Ishikawa (cell line): ENCODE measurements around the gene DSP.

Source experiments
- CEBPB ChIP-seq: IDR thresholded peaks from 2 replicates; pipeline ENCODE4 v1.6.1; 2012
- CREB1 ChIP-seq: IDR thresholded peaks from 2 replicates; pipeline ENCODE4 v1.6.1; 2012; ENCODE audit warnings: low read depth
- EGR1 ChIP-seq: IDR thresholded peaks from 2 replicates; pipeline ENCODE4 v1.6.1; 2012
- EP300 ChIP-seq: IDR thresholded peaks from 2 replicates; pipeline ENCODE4 v1.6.1; 2012; ENCODE audit warnings: borderline replicate concordance
- FOXM1 ChIP-seq: IDR thresholded peaks from 2 replicates; pipeline ENCODE4 v1.6.1; 2012; ENCODE audit warnings: low read depth, borderline replicate concordance
- NFIC ChIP-seq: IDR thresholded peaks from 2 replicates; pipeline ENCODE4 v1.6.1; 2012
- RAD21 ChIP-seq: IDR thresholded peaks from 2 replicates; pipeline ENCODE4 v1.6.1; 2012; ENCODE audit warnings: low read depth
- TAF1 ChIP-seq: IDR thresholded peaks from 2 replicates; pipeline ENCODE4 v1.6.1; 2012; ENCODE audit warnings: low read depth, mild to moderate bottlenecking
- TCF12 ChIP-seq: IDR thresholded peaks from 2 replicates; pipeline ENCODE4 v1.6.1; 2012; ENCODE audit warnings: low read depth
- TEAD4 ChIP-seq: IDR thresholded peaks from 2 replicates; pipeline ENCODE4 v1.6.1; 2012
- YY1 ChIP-seq: IDR thresholded peaks from 2 replicates; pipeline ENCODE4 v1.6.1; 2012; ENCODE audit warnings: low read depth
- ZBTB7A ChIP-seq: IDR thresholded peaks from 2 replicates; pipeline ENCODE4 v1.6.1; 2012; ENCODE audit warnings: low read depth
- TF ChIP-seq, protein P1 (sequence below): IDR thresholded peaks from 2 replicates; pipeline ENCODE4 v1.6.1; 2012
- TF ChIP-seq, protein P2 (sequence below): IDR thresholded peaks from 2 replicates; pipeline ENCODE4 v1.6.1; 2012
- TF ChIP-seq, protein P3 (sequence below): IDR thresholded peaks from 2 replicates; pipeline ENCODE4 v1.6.1; 2012; ENCODE audit warnings: low read depth, mild to moderate bottlenecking

The DSP gene

DNA sequence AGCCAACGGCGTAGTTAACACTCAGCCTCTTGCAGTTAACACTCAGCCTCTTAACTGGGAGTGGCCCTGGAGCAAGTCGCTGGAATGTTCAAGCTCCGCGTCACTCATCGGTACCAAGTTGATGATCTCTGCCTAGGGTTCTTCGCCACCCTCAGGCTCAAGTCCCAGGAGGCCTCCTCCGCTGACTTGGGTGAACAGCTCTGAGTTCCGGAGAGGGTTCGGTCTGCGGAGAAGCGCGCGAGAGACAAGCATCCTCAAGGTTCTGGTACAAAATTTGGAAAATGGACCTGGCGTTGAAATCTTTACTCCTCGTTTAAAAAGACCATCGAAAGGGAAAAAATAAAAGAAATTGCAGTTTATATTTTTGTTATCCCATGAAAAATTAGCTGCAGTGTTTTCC, 876 bp upstream of the DSP start:
- TF ChIP-seq, protein P1, sequence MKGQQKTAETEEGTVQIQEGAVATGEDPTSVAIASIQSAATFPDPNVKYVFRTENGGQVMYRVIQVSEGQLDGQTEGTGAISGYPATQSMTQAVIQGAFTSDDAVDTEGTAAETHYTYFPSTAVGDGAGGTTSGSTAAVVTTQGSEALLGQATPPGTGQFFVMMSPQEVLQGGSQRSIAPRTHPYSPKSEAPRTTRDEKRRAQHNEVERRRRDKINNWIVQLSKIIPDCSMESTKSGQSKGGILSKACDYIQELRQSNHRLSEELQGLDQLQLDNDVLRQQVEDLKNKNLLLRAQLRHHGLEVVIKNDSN = no peak
- no peak for TF ChIP-seq ZBTB7A
- no peak for TF ChIP-seq TCF12
- TF ChIP-seq RAD21 = no peak
- no peak for TF ChIP-seq CREB1
- no peak for TF ChIP-seq FOXM1
- no peak for TF ChIP-seq TEAD4
- no peak for TF ChIP-seq EP300
- TF ChIP-seq CEBPB = no peak
- TF ChIP-seq YY1 = no peak
- TF ChIP-seq, protein P2, sequence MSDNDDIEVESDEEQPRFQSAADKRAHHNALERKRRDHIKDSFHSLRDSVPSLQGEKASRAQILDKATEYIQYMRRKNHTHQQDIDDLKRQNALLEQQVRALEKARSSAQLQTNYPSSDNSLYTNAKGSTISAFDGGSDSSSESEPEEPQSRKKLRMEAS = no peak
- TF ChIP-seq NFIC = no peak
- TF ChIP-seq, protein P3, sequence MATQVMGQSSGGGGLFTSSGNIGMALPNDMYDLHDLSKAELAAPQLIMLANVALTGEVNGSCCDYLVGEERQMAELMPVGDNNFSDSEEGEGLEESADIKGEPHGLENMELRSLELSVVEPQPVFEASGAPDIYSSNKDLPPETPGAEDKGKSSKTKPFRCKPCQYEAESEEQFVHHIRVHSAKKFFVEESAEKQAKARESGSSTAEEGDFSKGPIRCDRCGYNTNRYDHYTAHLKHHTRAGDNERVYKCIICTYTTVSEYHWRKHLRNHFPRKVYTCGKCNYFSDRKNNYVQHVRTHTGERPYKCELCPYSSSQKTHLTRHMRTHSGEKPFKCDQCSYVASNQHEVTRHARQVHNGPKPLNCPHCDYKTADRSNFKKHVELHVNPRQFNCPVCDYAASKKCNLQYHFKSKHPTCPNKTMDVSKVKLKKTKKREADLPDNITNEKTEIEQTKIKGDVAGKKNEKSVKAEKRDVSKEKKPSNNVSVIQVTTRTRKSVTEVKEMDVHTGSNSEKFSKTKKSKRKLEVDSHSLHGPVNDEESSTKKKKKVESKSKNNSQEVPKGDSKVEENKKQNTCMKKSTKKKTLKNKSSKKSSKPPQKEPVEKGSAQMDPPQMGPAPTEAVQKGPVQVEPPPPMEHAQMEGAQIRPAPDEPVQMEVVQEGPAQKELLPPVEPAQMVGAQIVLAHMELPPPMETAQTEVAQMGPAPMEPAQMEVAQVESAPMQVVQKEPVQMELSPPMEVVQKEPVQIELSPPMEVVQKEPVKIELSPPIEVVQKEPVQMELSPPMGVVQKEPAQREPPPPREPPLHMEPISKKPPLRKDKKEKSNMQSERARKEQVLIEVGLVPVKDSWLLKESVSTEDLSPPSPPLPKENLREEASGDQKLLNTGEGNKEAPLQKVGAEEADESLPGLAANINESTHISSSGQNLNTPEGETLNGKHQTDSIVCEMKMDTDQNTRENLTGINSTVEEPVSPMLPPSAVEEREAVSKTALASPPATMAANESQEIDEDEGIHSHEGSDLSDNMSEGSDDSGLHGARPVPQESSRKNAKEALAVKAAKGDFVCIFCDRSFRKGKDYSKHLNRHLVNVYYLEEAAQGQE = no peak
- no peak for TF ChIP-seq EGR1
- TF ChIP-seq TAF1 = no peak

DNA sequence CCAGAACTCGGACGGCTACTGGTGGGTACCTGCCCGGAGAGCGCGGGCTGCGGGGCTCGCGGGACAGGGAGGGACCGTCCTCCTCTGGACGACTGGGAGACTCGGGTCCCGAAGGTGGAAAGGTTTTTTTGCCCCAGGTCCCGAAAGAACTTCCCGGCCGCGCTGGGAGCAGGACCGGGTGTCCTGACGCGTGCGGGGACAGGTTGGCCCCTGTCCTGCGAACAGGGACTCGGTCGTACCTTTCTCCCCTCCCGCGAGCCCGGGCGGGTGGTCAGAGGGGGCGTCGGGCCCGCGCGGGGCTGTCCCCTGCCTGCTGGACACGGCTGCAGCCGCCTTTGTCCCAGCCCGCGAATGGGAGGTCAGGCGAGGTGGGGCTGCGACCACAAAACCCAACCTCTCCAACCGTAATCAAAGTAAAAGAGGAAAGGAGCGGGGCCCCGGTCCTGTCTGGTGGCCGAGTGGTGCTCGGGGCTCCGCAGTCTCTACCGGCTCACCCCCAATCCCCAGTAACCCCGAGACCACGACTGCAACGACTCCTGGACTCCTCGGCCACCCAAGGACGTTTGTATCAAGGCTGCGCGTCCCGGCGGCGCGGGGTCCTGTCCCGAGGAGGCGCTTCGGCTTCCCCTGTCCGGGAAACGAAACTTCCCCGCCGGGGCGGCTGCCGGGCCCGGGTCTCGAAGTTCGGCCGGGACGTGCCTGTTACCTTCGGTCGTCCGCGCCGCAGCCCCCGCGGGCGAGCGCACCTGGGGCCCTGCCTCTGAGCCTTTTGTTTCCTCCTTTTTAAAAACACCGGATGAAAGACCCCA, 798 bp downstream of the DSP start:
- TF ChIP-seq, protein P2 = 0 out of 2 replicates have a peak, but pooled peaks have one; percentile 9
- TF ChIP-seq YY1 (no peak), EP300 (no peak), CREB1 (no peak)

DNA sequence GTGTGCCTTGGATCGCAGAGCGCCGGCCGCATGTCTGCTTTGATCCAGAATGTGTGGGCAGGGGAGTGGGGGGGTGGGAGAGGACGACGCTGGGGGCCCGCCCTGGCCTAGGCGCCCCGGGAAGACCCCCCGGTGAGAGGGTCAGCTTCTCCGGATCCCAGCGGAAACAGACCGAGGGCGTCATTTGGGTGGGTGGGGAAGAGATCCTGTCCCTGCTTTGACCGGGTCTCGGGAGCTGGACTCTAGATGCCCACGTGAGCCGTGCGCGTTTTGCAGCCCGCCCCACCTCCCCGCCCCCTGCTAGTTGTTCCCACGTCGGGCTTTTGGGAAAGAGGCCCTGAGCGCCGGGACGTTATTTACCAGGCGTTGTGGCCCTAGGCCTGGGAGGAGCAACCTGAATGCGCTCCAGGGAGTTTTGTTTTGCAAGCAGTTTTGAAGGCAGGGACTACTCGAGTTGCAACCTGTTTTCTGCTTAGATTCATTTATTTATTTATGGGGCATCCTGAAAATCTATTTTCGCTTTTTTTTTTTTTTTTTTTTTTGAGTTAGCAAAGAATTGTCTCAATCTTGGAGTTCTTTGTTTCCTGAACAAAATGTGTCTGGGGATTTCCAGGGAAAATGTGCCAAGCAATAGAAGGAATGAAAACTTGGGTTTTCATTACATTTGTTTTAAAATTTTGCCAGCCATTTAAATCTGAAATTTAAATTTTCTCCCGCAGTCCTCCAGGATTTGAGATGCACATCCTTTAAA, 1.6 kb downstream of the DSP start:
- TF ChIP-seq, protein P1 = peak; percentile 83
- TF ChIP-seq NFIC (no peak), RAD21 (no peak), CREB1 (no peak), TEAD4 (no peak; the same call in 1 of the 2 replicates), EGR1 (no peak), YY1 (no peak), FOXM1 (no peak), TCF12 (no peak), TAF1 (no peak), ZBTB7A (peak; percentile 38; the same call in 1 of the 2 replicates)
- TF ChIP-seq, protein P3 = no peak
- TF ChIP-seq, protein P2 = 0 out of 2 replicates have a peak, but pooled peaks have one; percentile 26

DNA sequence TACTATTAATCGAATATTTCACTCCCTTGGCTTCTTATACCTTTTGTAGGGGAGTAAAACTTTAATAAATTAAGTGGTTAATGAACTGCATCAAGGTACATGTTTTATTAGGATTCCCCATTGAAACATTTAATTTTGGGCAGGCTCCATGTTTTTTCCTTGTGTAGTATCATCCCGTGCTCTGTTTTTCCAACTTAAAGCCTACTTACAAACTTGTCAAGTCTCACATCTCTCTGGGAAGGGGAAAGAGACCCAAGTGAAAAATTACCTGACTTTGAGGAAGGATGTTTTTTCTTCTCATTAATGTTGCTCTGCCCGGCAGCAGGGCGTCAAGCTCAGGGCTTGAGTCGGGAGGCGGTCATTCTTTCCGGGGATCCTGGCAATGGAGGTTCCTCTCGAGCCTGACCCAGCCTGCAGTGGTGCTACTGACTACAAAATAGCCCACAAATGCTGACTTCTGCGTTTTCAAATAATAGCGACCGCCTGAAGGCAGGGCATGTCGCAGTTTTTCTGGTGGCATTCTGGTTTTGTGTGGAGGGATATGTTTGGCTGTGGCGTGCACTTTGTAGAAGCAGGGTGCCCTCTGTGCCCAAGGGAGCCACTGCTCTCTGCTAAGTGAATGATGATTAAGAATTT, 2.4 kb downstream of the DSP start:
- TF ChIP-seq, protein P3 = no peak
- TF ChIP-seq, protein P2 = no peak
- no peak for TF ChIP-seq ZBTB7A
- no peak for TF ChIP-seq EP300
- TF ChIP-seq YY1 = no peak
- no peak for TF ChIP-seq RAD21
- TF ChIP-seq TCF12 = no peak
- no peak for TF ChIP-seq FOXM1
